Measurements from ENCODE around the gene ARX. TPM values are rescaled to one million over a fixed set of nuclear protein-coding genes. Genes with fewer than 3 reads are reported as not detected.
A peak's percentile ranks its signal among the peaks of the same experiment; 100 is the strongest.

Gene ARX
- total RNA-seq, 1 donor from 2014 or later: 5.8 TPM

DNA sequence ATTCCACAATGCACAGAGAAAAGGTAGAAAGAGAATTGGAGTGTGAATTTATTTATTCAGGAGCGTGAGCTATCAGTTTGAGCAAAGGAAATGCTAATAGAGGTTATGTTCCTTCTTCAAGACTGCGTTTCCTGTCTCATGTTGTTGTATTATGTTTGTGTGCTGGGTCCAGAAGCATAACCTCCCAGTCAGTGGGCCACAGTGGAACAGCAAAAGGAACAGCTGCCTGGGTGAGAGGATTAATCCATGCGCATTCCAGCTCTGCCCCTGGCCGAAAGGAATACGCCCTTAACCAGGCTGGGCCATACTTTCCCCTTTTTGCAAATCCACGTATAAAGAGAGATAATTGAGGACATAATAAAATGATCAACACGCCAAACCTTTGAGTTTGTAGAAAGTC, 32.4 kb upstream of the ARX start:
- Mint-ChIP-seq H3K36me3 (ENCODE audit: insufficient read depth) (no peaks in the 10 kb centered on the region), H3K27me3 (no peaks in the 10 kb centered on the region), H3K4me3 (ENCODE audit: low read depth) (no peak overlapping the region), H3K9me3 (ENCODE audit: low read depth) (peaks cover 12% of the 10 kb centered on the region), H3K4me1 (ENCODE audit: low read depth) (peaks cover 36% of the 10 kb centered on the region), H3K27ac (no peak overlapping the region)
- TF ChIP-seq, protein P1, sequence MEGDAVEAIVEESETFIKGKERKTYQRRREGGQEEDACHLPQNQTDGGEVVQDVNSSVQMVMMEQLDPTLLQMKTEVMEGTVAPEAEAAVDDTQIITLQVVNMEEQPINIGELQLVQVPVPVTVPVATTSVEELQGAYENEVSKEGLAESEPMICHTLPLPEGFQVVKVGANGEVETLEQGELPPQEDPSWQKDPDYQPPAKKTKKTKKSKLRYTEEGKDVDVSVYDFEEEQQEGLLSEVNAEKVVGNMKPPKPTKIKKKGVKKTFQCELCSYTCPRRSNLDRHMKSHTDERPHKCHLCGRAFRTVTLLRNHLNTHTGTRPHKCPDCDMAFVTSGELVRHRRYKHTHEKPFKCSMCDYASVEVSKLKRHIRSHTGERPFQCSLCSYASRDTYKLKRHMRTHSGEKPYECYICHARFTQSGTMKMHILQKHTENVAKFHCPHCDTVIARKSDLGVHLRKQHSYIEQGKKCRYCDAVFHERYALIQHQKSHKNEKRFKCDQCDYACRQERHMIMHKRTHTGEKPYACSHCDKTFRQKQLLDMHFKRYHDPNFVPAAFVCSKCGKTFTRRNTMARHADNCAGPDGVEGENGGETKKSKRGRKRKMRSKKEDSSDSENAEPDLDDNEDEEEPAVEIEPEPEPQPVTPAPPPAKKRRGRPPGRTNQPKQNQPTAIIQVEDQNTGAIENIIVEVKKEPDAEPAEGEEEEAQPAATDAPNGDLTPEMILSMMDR (IDR thresholded peaks at IDR 0.05; ENCODE audit: unreplicated experiment): no peak
- DNase-seq (ENCODE audit: low spot score, unreplicated experiment): no peak

DNA sequence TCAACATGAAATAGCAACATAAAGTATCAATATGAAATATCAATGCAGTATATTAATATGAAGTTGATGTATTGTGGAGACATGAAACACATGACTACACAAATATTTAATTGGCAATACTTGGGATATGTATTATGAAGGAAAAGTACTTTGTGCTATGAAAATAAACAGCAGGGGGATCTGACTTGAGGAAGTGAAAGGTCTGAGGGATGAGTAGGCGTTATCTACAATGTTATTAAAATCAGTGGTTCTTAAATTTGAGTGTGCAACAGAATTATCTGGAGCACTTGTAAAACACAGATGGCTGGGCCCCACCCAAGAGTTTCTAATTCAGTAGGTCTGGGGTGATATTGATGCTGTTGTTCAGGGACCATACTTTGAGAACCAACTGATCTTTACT, 27.4 kb upstream of the ARX start:
- no peaks in the 10 kb centered on the region for H3K27me3 Mint-ChIP-seq
- TF ChIP-seq, protein P1 (IDR thresholded peaks at IDR 0.05; ENCODE audit: unreplicated experiment): no peak
- DNase-seq (ENCODE audit: low spot score, unreplicated experiment): no peak
- H3K4me1 Mint-ChIP-seq (ENCODE audit: low read depth): peaks cover 8% of the 10 kb centered on the region
- peaks cover 6% of the 10 kb centered on the region for H3K9me3 Mint-ChIP-seq (ENCODE audit: low read depth)
- H3K4me3 Mint-ChIP-seq (ENCODE audit: low read depth): no peak overlapping the region
- no peaks in the 10 kb centered on the region for H3K36me3 Mint-ChIP-seq (ENCODE audit: insufficient read depth)
- H3K27ac Mint-ChIP-seq: no peak overlapping the region

DNA sequence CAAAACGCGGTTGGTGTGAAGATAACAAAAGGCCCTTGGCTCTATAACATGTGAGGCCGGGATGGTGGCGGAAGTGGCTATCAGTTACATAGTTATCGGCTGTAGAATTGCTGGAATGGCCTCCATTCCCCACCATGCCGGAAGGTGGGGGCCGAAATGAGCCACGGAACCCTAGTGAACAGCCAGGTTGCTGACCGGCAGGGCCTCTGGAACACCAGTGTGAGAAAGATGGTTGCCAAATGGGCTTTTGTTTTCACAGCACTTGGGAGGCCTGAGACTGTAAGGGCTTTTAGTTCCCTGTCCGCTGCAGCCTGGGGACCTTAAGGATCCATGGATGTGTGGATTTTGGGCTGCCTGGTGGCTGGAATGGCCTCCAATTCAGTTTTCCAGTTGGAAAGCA, 23.3 kb upstream of the ARX start:
- H3K36me3 Mint-ChIP-seq (ENCODE audit: insufficient read depth): no peaks in the 10 kb centered on the region
- TF ChIP-seq, protein P1 (IDR thresholded peaks at IDR 0.05; ENCODE audit: unreplicated experiment): no peak
- no peak for DNase-seq (ENCODE audit: low spot score, unreplicated experiment)
- H3K4me3 Mint-ChIP-seq (ENCODE audit: low read depth): no peak overlapping the region
- H3K27ac Mint-ChIP-seq: no peak overlapping the region
- peaks cover 6% of the 10 kb centered on the region for H3K9me3 Mint-ChIP-seq (ENCODE audit: low read depth)
- H3K4me1 Mint-ChIP-seq (ENCODE audit: low read depth): no peaks in the 10 kb centered on the region
- peaks cover 4% of the 10 kb centered on the region for H3K27me3 Mint-ChIP-seq

DNA sequence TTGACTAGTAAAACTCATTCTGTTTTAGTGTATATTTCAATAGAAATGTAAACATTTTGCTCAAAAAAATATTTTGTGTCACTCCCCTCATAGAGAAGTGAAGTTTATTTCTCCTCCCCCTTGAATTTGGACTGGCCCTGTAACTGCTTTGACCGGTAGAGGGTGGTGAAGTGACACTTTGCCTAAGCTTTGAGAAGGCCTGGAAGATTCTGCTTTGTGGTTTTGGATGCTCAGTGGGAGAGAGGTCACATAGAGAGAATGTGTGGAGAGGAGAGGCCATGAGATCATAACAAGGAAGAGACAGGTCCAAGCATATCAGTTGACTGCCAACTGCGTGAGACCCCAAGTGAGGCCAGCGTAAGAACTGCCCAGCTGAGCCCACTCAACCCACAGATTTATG, 19.1 kb upstream of the ARX start:
- H3K36me3 Mint-ChIP-seq (ENCODE audit: insufficient read depth): no peaks in the 10 kb centered on the region
- no peak for DNase-seq (ENCODE audit: low spot score, unreplicated experiment)
- no peaks in the 10 kb centered on the region for H3K4me1 Mint-ChIP-seq (ENCODE audit: low read depth)
- H3K27me3 Mint-ChIP-seq: peaks cover 8% of the 10 kb centered on the region
- H3K9me3 Mint-ChIP-seq (ENCODE audit: low read depth): peaks cover 3% of the 10 kb centered on the region
- H3K4me3 Mint-ChIP-seq (ENCODE audit: low read depth): no peak overlapping the region
- TF ChIP-seq, protein P1 (IDR thresholded peaks at IDR 0.05; ENCODE audit: unreplicated experiment): peak; percentile 47
- H3K27ac Mint-ChIP-seq: no peak overlapping the region

DNA sequence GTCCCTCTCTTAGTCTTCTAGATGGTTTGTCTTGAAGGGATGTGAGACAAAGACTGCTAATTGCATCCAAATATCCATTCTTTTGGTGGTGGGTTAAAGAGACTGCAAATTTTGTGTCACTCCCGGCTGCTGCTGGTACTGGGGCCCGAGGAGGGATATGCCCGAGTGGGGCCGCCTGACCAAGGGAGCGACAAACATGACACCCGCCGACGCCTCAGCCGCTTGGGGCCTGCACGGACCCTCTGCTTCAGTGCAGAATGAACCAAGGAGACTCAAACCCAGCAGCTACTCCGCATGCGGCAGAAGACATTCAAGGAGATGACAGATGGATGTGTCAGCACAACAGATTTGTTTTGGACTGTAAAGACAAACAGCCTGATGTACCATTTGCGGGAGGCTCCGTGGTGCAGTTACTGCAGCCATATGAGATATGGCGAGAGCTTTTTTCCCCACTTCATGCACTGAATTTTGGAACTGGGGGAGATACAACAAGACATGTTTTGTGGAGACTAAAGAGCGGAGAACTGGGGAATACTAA, 13.6 kb upstream of the ARX start:
- TF ChIP-seq, protein P1 (IDR thresholded peaks at IDR 0.05; ENCODE audit: unreplicated experiment): no peak
- Mint-ChIP-seq H3K27me3 (peaks cover 40% of the 10 kb centered on the region), H3K36me3 (ENCODE audit: insufficient read depth) (no peaks in the 10 kb centered on the region), H3K4me3 (ENCODE audit: low read depth) (no peak overlapping the region), H3K4me1 (ENCODE audit: low read depth) (no peaks in the 10 kb centered on the region), H3K9me3 (ENCODE audit: low read depth) (no peaks in the 10 kb centered on the region), H3K27ac (no peak overlapping the region)
- DNase-seq (ENCODE audit: low spot score, unreplicated experiment): no peak

Data from progenitor cell of endocrine pancreas (in vitro differentiated cells).